H1 (cell line): ENCODE measurements around the gene RIPOR2. TPM values are rescaled to one million over a fixed set of nuclear protein-coding genes. Genes with fewer than 3 reads are reported as not detected.

ENCODE experiments used
- EP300 ChIP-seq, 2 experiments: IDR thresholded peaks; 1 replicate in 1 of 2; 2 replicates in 1 of 2; pipeline ENCODE4 v1.6.1; 2011 to 2012; ENCODE audit warnings: low read depth in 2 of 2, low read length in 2 of 2, mild to moderate bottlenecking in 2 of 2, borderline replicate concordance in 1 of 2, inconsistent platforms in 1 of 2, moderate library complexity in 1 of 2
- polyA plus RNA-seq, 7 experiments: library from polyadenylated mRNA; depleted of rRNA in 3 of 7; stranded (reverse) in 5 of 7; unstranded in 2 of 7; fragments of >200 nt in 5 of 7; fragments of 200-250 nt in 2 of 7; gene quantifications; 1 replicate in 5 of 7; 2 replicates in 1 of 7; 4 replicates in 1 of 7; pipeline versions ENCODE4 v1.2.1 to v1.2.3, GENCODE V29; 2011 to 2013; ENCODE audit warnings: missing spikeins in 2 of 7, mixed read lengths in 2 of 7
- total RNA-seq: library from RNA; stranded (reverse); fragmentation: NEBNext Ultra II Directional; extraction: Animal tissue kit (Norgen Biotek cat#: 25700); gene quantifications from 2 replicates; pipeline ENCODE4 v1.2.1, GENCODE V29; 2021
- TF ChIP-seq, protein P1 (sequence below): fragments of 300-600 bp; sonication (generic); IDR thresholded peaks from 2 replicates; pipeline ENCODE4 v1.7.1; 2012; ENCODE audit warnings: low read length, moderate library complexity, mild to moderate bottlenecking, inconsistent platforms; ENCODE audit not compliant: insufficient replicate concordance

The RIPOR2 gene
- total and polyA plus RNA-seq, 2 of the 8 experiments (the other 6 are each of a cell fraction or from before 2014, with no cell fraction given): 16.7 to 45.6 TPM

DNA sequence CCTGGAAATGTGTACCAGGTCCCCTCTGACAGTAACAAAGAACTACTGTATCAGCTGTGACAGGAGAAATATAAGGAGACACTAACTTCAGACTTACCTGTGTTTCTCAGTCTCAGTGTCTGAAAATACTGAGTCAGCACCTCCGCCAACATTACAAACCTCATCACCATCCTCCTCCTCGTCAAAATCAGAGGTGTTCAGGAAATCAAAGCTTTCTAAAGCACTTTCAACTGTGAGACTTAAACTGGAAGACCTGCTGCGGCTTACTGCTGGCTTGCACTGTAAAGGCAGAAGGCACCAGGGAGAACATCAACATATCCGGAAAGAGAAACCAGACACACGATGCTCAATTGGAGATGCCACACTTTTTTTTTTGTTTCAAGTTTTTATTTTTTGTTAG is 96.8 kb downstream of the RIPOR2 start (continued):
- TF ChIP-seq, protein P1, sequence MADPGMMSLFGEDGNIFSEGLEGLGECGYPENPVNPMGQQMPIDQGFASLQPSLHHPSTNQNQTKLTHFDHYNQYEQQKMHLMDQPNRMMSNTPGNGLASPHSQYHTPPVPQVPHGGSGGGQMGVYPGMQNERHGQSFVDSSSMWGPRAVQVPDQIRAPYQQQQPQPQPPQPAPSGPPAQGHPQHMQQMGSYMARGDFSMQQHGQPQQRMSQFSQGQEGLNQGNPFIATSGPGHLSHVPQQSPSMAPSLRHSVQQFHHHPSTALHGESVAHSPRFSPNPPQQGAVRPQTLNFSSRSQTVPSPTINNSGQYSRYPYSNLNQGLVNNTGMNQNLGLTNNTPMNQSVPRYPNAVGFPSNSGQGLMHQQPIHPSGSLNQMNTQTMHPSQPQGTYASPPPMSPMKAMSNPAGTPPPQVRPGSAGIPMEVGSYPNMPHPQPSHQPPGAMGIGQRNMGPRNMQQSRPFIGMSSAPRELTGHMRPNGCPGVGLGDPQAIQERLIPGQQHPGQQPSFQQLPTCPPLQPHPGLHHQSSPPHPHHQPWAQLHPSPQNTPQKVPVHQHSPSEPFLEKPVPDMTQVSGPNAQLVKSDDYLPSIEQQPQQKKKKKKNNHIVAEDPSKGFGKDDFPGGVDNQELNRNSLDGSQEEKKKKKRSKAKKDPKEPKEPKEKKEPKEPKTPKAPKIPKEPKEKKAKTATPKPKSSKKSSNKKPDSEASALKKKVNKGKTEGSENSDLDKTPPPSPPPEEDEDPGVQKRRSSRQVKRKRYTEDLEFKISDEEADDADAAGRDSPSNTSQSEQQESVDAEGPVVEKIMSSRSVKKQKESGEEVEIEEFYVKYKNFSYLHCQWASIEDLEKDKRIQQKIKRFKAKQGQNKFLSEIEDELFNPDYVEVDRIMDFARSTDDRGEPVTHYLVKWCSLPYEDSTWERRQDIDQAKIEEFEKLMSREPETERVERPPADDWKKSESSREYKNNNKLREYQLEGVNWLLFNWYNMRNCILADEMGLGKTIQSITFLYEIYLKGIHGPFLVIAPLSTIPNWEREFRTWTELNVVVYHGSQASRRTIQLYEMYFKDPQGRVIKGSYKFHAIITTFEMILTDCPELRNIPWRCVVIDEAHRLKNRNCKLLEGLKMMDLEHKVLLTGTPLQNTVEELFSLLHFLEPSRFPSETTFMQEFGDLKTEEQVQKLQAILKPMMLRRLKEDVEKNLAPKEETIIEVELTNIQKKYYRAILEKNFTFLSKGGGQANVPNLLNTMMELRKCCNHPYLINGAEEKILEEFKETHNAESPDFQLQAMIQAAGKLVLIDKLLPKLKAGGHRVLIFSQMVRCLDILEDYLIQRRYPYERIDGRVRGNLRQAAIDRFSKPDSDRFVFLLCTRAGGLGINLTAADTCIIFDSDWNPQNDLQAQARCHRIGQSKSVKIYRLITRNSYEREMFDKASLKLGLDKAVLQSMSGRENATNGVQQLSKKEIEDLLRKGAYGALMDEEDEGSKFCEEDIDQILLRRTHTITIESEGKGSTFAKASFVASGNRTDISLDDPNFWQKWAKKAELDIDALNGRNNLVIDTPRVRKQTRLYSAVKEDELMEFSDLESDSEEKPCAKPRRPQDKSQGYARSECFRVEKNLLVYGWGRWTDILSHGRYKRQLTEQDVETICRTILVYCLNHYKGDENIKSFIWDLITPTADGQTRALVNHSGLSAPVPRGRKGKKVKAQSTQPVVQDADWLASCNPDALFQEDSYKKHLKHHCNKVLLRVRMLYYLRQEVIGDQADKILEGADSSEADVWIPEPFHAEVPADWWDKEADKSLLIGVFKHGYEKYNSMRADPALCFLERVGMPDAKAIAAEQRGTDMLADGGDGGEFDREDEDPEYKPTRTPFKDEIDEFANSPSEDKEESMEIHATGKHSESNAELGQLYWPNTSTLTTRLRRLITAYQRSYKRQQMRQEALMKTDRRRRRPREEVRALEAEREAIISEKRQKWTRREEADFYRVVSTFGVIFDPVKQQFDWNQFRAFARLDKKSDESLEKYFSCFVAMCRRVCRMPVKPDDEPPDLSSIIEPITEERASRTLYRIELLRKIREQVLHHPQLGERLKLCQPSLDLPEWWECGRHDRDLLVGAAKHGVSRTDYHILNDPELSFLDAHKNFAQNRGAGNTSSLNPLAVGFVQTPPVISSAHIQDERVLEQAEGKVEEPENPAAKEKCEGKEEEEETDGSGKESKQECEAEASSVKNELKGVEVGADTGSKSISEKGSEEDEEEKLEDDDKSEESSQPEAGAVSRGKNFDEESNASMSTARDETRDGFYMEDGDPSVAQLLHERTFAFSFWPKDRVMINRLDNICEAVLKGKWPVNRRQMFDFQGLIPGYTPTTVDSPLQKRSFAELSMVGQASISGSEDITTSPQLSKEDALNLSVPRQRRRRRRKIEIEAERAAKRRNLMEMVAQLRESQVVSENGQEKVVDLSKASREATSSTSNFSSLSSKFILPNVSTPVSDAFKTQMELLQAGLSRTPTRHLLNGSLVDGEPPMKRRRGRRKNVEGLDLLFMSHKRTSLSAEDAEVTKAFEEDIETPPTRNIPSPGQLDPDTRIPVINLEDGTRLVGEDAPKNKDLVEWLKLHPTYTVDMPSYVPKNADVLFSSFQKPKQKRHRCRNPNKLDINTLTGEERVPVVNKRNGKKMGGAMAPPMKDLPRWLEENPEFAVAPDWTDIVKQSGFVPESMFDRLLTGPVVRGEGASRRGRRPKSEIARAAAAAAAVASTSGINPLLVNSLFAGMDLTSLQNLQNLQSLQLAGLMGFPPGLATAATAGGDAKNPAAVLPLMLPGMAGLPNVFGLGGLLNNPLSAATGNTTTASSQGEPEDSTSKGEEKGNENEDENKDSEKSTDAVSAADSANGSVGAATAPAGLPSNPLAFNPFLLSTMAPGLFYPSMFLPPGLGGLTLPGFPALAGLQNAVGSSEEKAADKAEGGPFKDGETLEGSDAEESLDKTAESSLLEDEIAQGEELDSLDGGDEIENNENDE: no peak
- no peak for TF ChIP-seq EP300 (IDR thresholded peaks at IDR 0.05; ENCODE audit: borderline replicate concordance in 1 of 2, low read depth in 2 of 2, low read length in 2 of 2)
